Measurements from ENCODE around the gene PCDHA6. TPM values are rescaled to one million over a fixed set of nuclear protein-coding genes. Genes with fewer than 3 reads are reported as not detected.
"Not testable (repeated sequence)": the region's sequence is repeated elsewhere in the genome, so short reads cannot be mapped to it uniquely, and the experiment has no call there.

The PCDHA6 gene
- total RNA-seq, 1 experiment from 2014 or later, result 1.0 TPM

GRCh38 chr5:140791089-140791488 is 36.7 kb upstream of the PCDHA6 start:
- peak; percentile 36 for DNase-seq (ENCODE audit: unreplicated experiment)
- ChIA-PET POLR2A (no interaction called here), CTCF (no interaction called here)
- Mint-ChIP-seq H3K27me3 (ENCODE audit: insufficient read depth, unreplicated experiment) (no peaks in the 10 kb centered on the region), H3K36me3 (ENCODE audit: insufficient read depth, unreplicated experiment) (peaks cover under 1% of the 10 kb centered on the region), H3K4me1 (ENCODE audit: insufficient read depth, unreplicated experiment) (no peaks in the 10 kb centered on the region), H3K4me3 (ENCODE audit: unreplicated experiment) (no peak overlapping the region), H3K27ac (ENCODE audit: low read depth, unreplicated experiment) (no peak overlapping the region), H3K9me3 (ENCODE audit: unreplicated experiment) (peaks cover 18% of the 10 kb centered on the region)
- no TSS peak for BruUV-seq (replicated peaks)
- no peak for TF ChIP-seq CTCF (IDR thresholded peaks at IDR 0.05; ENCODE audit: unreplicated experiment)
- intact Hi-C loops (cut with micrococcal nuclease), result no loop called here

GRCh38 chr5:140794595-140795258 is 33.0 kb upstream of the PCDHA6 start, which contains the start of gene PCDHA2:
Gene PCDHA2, plus strand, starts transcription at chr5:140794852.
- Mint-ChIP-seq H3K4me1 (ENCODE audit: insufficient read depth, unreplicated experiment) (no peaks in the 10 kb centered on the region), H3K27me3 (ENCODE audit: insufficient read depth, unreplicated experiment) (no peaks in the 10 kb centered on the region), H3K4me3 (ENCODE audit: unreplicated experiment) (no peak within 1 kb of the TSS), H3K27ac (ENCODE audit: low read depth, unreplicated experiment) (no peak within 1 kb of the TSS), H3K36me3 (ENCODE audit: insufficient read depth, unreplicated experiment) (no peaks in the 10 kb centered on the region), H3K9me3 (ENCODE audit: unreplicated experiment) (peaks cover 15% of the 10 kb centered on the region)
- no peak for DNase-seq (ENCODE audit: unreplicated experiment)
- intact Hi-C loops (cut with micrococcal nuclease), result no loop called here
- TF ChIP-seq CTCF (IDR thresholded peaks at IDR 0.05; ENCODE audit: unreplicated experiment), result no peak
- no TSS peak for BruUV-seq (replicated peaks)
- POLR2A ChIA-PET, result no interaction called here
- CTCF ChIA-PET, result interaction anchor here (0.9 to 1.1 kb wide), 3 partner anchors 11 to 423 kb away, joined by 3 read pairs; no protein-coding TSS in a partner anchor

GRCh38 chr5:140795259-140795641 is 32.5 kb upstream of the PCDHA6 start:
- no peak for TF ChIP-seq CTCF (IDR thresholded peaks at IDR 0.05; ENCODE audit: unreplicated experiment)
- Mint-ChIP-seq H3K4me3 (ENCODE audit: unreplicated experiment) (no peak overlapping the region), H3K27ac (ENCODE audit: low read depth, unreplicated experiment) (no peak overlapping the region)

GRCh38 chr5:140796072-140796717 is 31.6 kb upstream of the PCDHA6 start:
- DNase-seq (ENCODE audit: unreplicated experiment); BruUV-seq (replicated peaks); H3K27ac Mint-ChIP-seq (ENCODE audit: low read depth, unreplicated experiment); POLR2A ChIA-PET; H3K4me3 Mint-ChIP-seq (ENCODE audit: unreplicated experiment); H3K27me3 Mint-ChIP-seq (ENCODE audit: insufficient read depth, unreplicated experiment); H3K36me3 Mint-ChIP-seq (ENCODE audit: insufficient read depth, unreplicated experiment); intact Hi-C loops (cut with micrococcal nuclease); H3K4me1 Mint-ChIP-seq (ENCODE audit: insufficient read depth, unreplicated experiment): not testable (repeated sequence)
- peaks cover 15% of the 10 kb centered on the region for H3K9me3 Mint-ChIP-seq (ENCODE audit: unreplicated experiment)
- CTCF ChIA-PET, result interaction anchor here (1.1 kb wide), 1 partner anchor 421 kb away, joined by 3 read pairs; no protein-coding TSS in a partner anchor

More at GRCh38 chr5:140795259-140795641, 32.5 kb upstream of the PCDHA6 start:
- ChIA-PET CTCF (interaction anchor here (0.9 to 1.1 kb wide), 2 partner anchors 11 to 422 kb away, joined by 3 read pairs; no protein-coding TSS in a partner anchor), POLR2A (no interaction called here)
- no peak for DNase-seq (ENCODE audit: unreplicated experiment)
- H3K4me1 Mint-ChIP-seq (ENCODE audit: insufficient read depth, unreplicated experiment), result no peaks in the 10 kb centered on the region
- peaks cover 15% of the 10 kb centered on the region for H3K9me3 Mint-ChIP-seq (ENCODE audit: unreplicated experiment)
- H3K36me3 Mint-ChIP-seq (ENCODE audit: insufficient read depth, unreplicated experiment), result no peaks in the 10 kb centered on the region
- intact Hi-C loops (cut with micrococcal nuclease), result no loop called here
- BruUV-seq (replicated peaks), result no TSS peak
- no peaks in the 10 kb centered on the region for H3K27me3 Mint-ChIP-seq (ENCODE audit: insufficient read depth, unreplicated experiment)
